Measurements from ENCODE around the gene RTN4. TPM values are rescaled to one million over a fixed set of nuclear protein-coding genes. Genes with fewer than 3 reads are reported as not detected.
"Not testable (repeated sequence)": the region's sequence is repeated elsewhere in the genome, so short reads cannot be mapped to it uniquely, and the experiment has no call there.

RTN4 gene
- total RNA-seq, 2 donors from 2014 or later = 199 to 280 TPM

- Histone ChIP-seq H3K4me3 (no peak overlapping the region), H3K9me3 (no peaks in the 10 kb centered on the region), H3K9ac (ENCODE audit: low read depth in 2 of 2, low read length in 2 of 2) (no peak overlapping the region), H3K27me3 (no peaks in the 10 kb centered on the region), H3K36me3 (no peaks in the 10 kb centered on the region), H3K4me1 (no peaks in the 10 kb centered on the region), H3K27ac (no peak overlapping the region)
- TF ChIP-seq CTCF (IDR thresholded peaks at IDR 0.05) = no peak
- DNase-seq = no peak
- intact Hi-C loops (cut with DNase I) = no loop called here
These were observed 30.0 kb upstream of the RTN4 start for GRCh38 chr2:55080204-55080738.

DNA sequence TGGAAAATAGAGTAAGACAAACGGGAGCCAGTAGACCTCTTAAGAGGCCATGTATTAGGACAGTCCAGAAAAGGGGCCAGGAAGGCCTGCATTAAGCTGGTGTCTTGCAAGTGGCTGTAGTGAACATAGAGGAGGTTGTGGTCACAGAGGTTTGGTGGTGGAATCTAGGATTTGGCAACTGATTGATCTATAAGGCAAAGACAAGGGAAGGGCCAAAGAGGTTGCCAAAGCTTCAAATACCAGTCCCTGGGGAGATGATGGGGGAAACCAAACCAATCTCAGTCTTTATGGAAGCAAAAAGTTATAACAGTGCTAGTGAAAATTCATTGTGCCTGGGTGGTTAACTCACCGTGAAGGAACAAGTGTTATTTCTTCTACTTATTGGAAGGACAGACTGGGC, 28.7 kb upstream of the RTN4 start:
- Histone ChIP-seq H3K27ac (no peak overlapping the region), H3K27me3 (no peaks in the 10 kb centered on the region), H3K4me3 (no peak overlapping the region), H3K9ac (ENCODE audit: low read depth in 2 of 2, low read length in 2 of 2) (no peak overlapping the region), H3K36me3 (no peaks in the 10 kb centered on the region), H3K9me3 (no peaks in the 10 kb centered on the region), H3K4me1 (no peaks in the 10 kb centered on the region)
- intact Hi-C loops (cut with DNase I) = no loop called here
- TF ChIP-seq CTCF (IDR thresholded peaks at IDR 0.05) = no peak
- DNase-seq = no peak

- no peaks in the 10 kb centered on the region for H3K4me1 ChIP-seq
- DNase-seq = no peak
- H3K4me3 ChIP-seq = no peak overlapping the region
- no peaks in the 10 kb centered on the region for H3K9me3 ChIP-seq
- no peak overlapping the region for H3K27ac ChIP-seq
- no peaks in the 10 kb centered on the region for H3K36me3 ChIP-seq
- intact Hi-C loops (cut with DNase I) = no loop called here
- no peak overlapping the region for H3K9ac ChIP-seq (ENCODE audit: low read depth in 2 of 2, low read length in 2 of 2)
- TF ChIP-seq CTCF (IDR thresholded peaks at IDR 0.05) = no peak
- H3K27me3 ChIP-seq = no peaks in the 10 kb centered on the region
These were observed 26.5 kb upstream of the RTN4 start for GRCh38 chr2:55076721-55077120.

GRCh38 chr2:55076019-55076418, 25.8 kb upstream of the RTN4 start:
- H3K9ac ChIP-seq (ENCODE audit: low read depth in 2 of 2, low read length in 2 of 2); H3K27me3 ChIP-seq; H3K9me3 ChIP-seq; DNase-seq; H3K4me1 ChIP-seq; intact Hi-C loops (cut with DNase I); H3K27ac ChIP-seq; H3K4me3 ChIP-seq; H3K36me3 ChIP-seq: not testable (repeated sequence)

- Histone ChIP-seq H3K4me1 (no peaks in the 10 kb centered on the region), H3K27ac (no peak overlapping the region), H3K27me3 (no peaks in the 10 kb centered on the region), H3K4me3 (no peak overlapping the region), H3K36me3 (no peaks in the 10 kb centered on the region), H3K9me3 (no peaks in the 10 kb centered on the region), H3K9ac (ENCODE audit: low read depth in 2 of 2, low read length in 2 of 2) (no peak overlapping the region)
- TF ChIP-seq CTCF (IDR thresholded peaks at IDR 0.05) = no peak
- intact Hi-C loops (cut with DNase I) = no loop called here
- no peak for DNase-seq
These were observed 23.0 kb upstream of the RTN4 start for GRCh38 chr2:55073000-55073983.
